ENCODE measurements around the gene ST6GALNAC2. TPM values are rescaled to one million over a fixed set of nuclear protein-coding genes. Genes with fewer than 3 reads are reported as not detected.
"Not testable (repeated sequence)": the region's sequence is repeated elsewhere in the genome, so short reads cannot be mapped to it uniquely, and the experiment has no call there.

The ST6GALNAC2 gene
- total RNA-seq, 4 donors from 2014 or later = 8.7 to 17.8 (median 13.3) TPM

DNA sequence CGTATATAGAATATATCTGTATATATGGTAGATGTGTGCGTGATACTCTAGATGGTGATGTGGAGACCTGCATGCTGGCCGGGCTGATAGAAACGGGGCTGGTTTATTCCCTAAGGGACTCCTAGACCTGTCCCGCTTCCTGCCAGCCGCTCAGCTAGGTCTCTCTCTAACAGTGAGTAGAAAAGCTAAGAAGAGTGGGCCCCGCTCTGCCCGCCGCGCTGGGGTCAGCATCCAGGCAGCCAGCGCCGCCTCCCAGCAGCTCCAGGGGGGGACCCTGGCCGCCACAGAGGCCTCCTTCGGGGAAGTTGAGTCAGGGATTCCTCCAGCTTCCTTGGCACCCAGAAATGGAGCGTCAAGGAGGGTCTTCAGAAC is 57.5 kb downstream of the ST6GALNAC2 start:
- no peaks in the 10 kb centered on the region for H3K9me3 ChIP-seq
- peaks cover 0 to 41% (median 0%) of the 10 kb centered on the region in 4 donors for H3K27me3 ChIP-seq
- TF ChIP-seq POLR2AphosphoS5 (IDR thresholded peaks at IDR 0.05) (no peak), POLR2A (IDR thresholded peaks at IDR 0.05; ENCODE audit: low read depth) (no peak), EP300 (IDR thresholded peaks at IDR 0.05) (no peak)
- TF ChIP-seq, protein P1, sequence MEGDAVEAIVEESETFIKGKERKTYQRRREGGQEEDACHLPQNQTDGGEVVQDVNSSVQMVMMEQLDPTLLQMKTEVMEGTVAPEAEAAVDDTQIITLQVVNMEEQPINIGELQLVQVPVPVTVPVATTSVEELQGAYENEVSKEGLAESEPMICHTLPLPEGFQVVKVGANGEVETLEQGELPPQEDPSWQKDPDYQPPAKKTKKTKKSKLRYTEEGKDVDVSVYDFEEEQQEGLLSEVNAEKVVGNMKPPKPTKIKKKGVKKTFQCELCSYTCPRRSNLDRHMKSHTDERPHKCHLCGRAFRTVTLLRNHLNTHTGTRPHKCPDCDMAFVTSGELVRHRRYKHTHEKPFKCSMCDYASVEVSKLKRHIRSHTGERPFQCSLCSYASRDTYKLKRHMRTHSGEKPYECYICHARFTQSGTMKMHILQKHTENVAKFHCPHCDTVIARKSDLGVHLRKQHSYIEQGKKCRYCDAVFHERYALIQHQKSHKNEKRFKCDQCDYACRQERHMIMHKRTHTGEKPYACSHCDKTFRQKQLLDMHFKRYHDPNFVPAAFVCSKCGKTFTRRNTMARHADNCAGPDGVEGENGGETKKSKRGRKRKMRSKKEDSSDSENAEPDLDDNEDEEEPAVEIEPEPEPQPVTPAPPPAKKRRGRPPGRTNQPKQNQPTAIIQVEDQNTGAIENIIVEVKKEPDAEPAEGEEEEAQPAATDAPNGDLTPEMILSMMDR (IDR thresholded peaks at IDR 0.05) = no peak
- WGBS = 54% methylated on average over 8 of the region's 15 CpGs
- DNase-seq (ENCODE audit: extremely low spot score) = no peak
- peaks cover 64 to 69% (median 68%) of the 10 kb centered on the region in 4 donors for H3K4me1 ChIP-seq
- peak overlapping the region; percentile 80 to 90 (median 85) for H3K27ac ChIP-seq (replicated peaks in 1 of 4)
- peak overlapping the region in 3 of 4 donors; percentile 9 to 34 (median 10) for H3K4me3 ChIP-seq
- intact Hi-C loops (cut with DNase I) = no loop called here
- H3K36me3 ChIP-seq = peaks cover 0 to 3% (median 0%) of the 10 kb centered on the region in 4 donors

GRCh38 chr17:76527430-76528111 is 58.1 kb downstream of the ST6GALNAC2 start:
- Histone ChIP-seq H3K27me3 (peaks cover 0 to 44% (median 0%) of the 10 kb centered on the region in 4 donors), H3K27ac (replicated peaks in 1 of 4) (peak overlapping the region; percentile 80 to 90 (median 85))
- WGBS = 32% methylated on average over 26 of the region's 26 CpGs

DNA sequence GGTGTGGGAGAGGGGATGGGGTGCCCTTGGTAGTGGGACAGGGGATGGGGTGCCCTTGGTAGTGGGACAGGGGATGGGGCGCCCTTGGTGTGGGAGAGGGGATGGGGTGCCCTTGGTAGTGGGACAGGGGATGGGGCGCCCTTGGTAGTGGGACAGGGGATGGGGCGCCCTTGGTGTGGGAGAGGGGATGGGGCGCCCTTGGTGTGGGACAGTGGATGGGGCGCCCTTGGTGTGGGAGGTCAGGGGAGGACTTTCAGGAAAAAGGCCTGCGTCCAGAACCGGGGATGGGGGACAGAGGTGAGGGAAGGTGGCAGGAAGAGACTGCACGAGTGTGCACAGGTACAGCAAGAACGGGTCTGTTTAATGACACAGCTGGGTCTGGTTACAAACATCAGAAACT is 58.6 kb downstream of the ST6GALNAC2 start:
- intact Hi-C loops (cut with DNase I); H3K4me3 ChIP-seq; DNase-seq (ENCODE audit: extremely low spot score); H3K36me3 ChIP-seq; H3K9me3 ChIP-seq: not testable (repeated sequence)
- Histone ChIP-seq H3K27ac (replicated peaks in 1 of 4) (peak overlapping the region; percentile 69 to 90 (median 85)), H3K27me3 (peaks cover 0 to 48% (median 0%) of the 10 kb centered on the region in 4 donors), H3K4me1 (peaks cover 69 to 73% (median 72%) of the 10 kb centered on the region in 4 donors)
- WGBS = 73% methylated on average over 9 of the region's 9 CpGs

More at GRCh38 chr17:76527430-76528111, 58.1 kb downstream of the ST6GALNAC2 start:
- Histone ChIP-seq H3K4me3 (peak overlapping the region in 3 of 4 donors; percentile 9 to 34 (median 10)), H3K4me1 (peaks cover 69 to 73% (median 73%) of the 10 kb centered on the region in 4 donors), H3K9me3 (no peaks in the 10 kb centered on the region), H3K36me3 (peaks cover 0 to 3% (median 0%) of the 10 kb centered on the region in 4 donors)
- intact Hi-C loops (cut with DNase I) = no loop called here
- TF ChIP-seq EP300 (IDR thresholded peaks at IDR 0.05) (peak; percentile 27), POLR2A (IDR thresholded peaks at IDR 0.05; ENCODE audit: low read depth) (no peak), POLR2AphosphoS5 (IDR thresholded peaks at IDR 0.05) (peak; percentile 68 to 79)
- TF ChIP-seq, protein P1 (IDR thresholded peaks at IDR 0.05) = peak; percentile 7 to 14 (median 13)
- DNase-seq (ENCODE audit: extremely low spot score) = no peak

GRCh38 chr17:76525513-76525833 is 60.2 kb downstream of the ST6GALNAC2 start:
- H3K36me3 ChIP-seq; intact Hi-C loops (cut with DNase I); DNase-seq (ENCODE audit: extremely low spot score); H3K9me3 ChIP-seq; H3K4me3 ChIP-seq: not testable (repeated sequence)
- Histone ChIP-seq H3K27me3 (peaks cover 0 to 47% (median 0%) of the 10 kb centered on the region in 4 donors), H3K4me1 (peaks cover 55 to 59% (median 58%) of the 10 kb centered on the region in 4 donors), H3K27ac (replicated peaks in 1 of 4) (peak overlapping the region in 2 of 4 donors; percentile 37 to 40)
- 90% methylated on average over 7 of the region's 8 CpGs for WGBS

DNA sequence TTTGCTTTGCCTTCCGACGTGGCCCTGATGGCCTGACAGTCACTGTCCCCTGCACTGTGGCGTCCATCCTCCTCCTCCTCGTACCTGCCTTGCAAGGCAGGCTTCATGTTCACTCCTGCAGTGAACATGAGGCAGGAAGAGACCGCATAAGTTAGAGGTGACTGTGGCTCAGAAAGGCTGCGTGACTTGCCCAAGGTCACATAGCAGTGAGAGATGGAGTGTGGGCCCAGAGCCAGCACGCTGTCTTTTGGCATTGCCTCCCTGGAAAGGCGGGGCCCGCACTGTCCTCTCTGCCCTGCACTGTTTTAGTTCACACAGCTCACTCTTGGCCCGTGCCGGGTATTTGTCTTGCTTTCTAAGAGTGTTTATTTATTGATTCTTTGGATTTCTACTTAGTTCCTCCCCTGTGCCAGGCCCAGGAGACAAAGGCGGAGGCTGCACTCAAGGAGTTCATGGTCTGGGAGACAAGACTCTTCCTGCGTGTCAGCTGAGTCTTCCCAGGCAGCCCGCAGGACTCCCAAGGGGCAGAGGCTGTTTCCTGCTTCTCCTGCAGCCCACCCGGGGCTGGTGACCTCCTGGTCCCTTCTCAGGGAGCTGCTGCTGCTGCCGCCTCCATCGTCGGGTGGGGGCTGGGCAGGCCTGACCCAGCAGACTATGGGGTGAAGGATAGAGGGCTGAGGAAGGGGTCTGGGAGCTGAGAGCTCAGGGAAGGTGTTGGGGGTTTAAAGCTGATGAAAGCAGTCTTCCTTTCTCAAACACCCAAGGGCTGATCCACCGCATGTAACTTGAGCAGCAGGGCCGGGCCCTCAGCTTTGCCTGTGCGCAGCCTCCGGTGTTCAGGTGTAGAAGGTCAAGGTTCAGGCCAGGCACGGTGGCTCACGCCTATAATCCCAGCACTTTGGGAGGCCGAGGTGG is 60.8 kb downstream of the ST6GALNAC2 start:
- Histone ChIP-seq H3K27ac (replicated peaks in 1 of 4) (peak overlapping the region; percentile 6 to 40 (median 36)), H3K4me1 (peaks cover 49 to 53% (median 51%) of the 10 kb centered on the region in 4 donors), H3K9me3 (no peaks in the 10 kb centered on the region), H3K36me3 (no peaks in the 10 kb centered on the region), H3K27me3 (peaks cover 0 to 45% (median 0%) of the 10 kb centered on the region in 4 donors), H3K4me3 (no peak overlapping the region)
- 62% methylated on average over 14 of the region's 25 CpGs for WGBS
- intact Hi-C loops (cut with DNase I) = loop anchor here (5.0 kb wide), 1 partner anchor 32 kb away; no protein-coding TSS in a partner anchor
- TF ChIP-seq POLR2AphosphoS5 (IDR thresholded peaks at IDR 0.05) = peak in 1 of 2 donors; percentile 12
- TF ChIP-seq, protein P1 (IDR thresholded peaks at IDR 0.05) = no peak
- DNase-seq (ENCODE audit: extremely low spot score) = no peak

Data from esophagus muscularis mucosa (tissue), 4 donors.